GM08714 (cell line): ENCODE data around the gene ECHS1.

Experiments
- H3K4me3 ChIP-seq: fragments of 200-500 bp; sonication (Bioruptor generic); 2 replicates; pipeline ENCODE4 v1.5.1; 2014; ENCODE audit warnings: mild to moderate bottlenecking, low read length, inconsistent platforms
- ZNF274 ChIP-seq: IDR thresholded peaks from 2 replicates; pipeline ENCODE4 v1.6.1; 2012; ENCODE audit warnings: mild to moderate bottlenecking, low read depth, low read length

Gene ECHS1

DNA sequence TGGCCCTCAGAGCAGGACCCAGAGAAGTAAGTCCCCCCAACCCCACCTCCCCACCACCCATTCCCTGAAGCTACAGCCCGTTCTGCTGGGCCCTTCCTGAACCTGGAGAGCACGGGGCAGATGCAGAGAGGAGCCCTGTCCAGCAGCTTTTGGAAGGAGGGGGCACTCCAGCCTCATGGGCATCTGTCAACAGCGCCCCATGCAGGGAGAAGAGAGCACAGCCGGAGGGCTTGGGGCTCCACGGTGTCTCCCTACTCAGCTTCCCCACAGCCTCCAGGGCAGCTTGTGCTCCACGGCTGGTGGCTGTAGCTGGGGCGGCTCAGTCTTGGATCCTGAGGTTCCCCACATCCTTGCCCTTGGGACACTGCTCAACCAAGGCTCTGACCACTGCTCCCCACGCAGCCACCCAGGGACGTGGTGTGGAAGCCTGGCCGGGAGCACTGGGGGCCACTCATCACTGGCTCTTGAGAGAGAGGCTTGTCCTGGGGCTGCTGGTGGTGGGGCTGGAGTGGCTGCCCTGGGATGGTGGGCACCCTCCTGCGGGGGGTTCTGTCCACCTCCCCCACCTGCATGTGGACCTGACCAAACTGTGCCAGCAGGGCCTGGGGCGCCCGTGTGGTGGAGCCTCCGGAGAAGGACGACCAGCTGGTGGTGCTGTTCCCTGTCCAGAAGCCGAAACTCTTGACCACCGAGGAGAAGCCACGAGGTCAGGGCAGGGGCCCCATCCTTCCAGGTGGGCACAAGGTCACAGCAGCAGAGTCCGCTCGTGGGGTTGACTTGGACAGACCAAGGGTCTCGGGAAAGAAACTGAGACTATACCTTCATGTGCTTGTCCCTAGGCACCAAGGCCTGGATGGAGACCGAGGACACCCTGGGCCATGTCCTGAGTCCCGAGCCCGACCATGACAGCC lies 21.5 kb downstream of the ECHS1 start:
- TF ChIP-seq ZNF274: no peak
- H3K4me3 ChIP-seq: no peak overlapping the region

DNA sequence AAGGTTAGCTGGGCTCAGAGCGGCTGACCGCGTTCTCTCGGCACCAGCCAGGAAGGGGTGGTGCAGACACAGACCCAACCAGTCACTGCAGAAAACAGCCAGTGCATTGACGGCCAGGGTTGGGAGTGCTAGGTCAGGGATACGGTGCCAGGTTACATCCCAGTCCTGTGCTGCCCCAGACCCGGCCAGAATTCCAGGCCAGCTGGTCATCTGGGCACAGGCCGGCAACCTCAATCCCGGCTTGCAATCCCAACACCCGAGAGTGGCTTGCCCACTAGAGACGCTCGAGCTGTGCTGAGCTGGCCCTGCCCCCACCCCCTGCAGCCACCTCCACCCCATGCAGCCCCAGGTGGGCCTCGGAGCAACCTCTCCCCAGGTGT lies 22.2 kb downstream of the ECHS1 start:
- TF ChIP-seq ZNF274: no peak
- no peak overlapping the region for H3K4me3 ChIP-seq

DNA sequence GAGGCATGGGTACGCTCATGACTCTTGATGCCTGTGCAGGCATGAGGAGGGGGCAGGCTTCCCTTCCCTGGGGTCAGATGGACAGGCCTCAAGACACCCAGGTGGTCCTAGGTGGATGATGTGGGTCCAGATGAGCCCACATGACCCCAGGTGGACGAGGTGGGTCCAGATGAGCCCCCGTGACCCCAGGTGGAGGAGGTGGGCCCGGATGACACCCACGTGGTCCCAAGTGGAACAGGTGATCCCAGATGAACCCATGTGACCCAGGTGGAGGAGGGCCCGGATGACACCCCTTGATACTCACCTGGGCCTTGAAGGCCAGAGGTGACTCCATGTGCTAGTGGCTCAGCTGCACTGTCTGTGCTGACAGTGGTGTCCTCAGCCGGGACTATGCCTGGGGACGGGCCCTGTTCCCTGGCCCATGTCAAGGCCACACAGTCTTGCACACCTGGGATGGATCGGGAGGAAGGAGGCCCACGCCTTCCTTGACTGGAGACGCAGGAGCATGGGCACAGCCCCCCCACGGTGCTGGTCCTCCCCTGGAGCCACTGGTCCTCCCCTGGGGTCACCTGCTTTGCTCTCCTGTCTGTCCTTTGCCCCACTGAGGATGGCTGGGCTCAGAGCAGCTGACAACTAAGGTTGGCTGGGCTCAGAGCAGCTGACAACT lies 22.7 kb downstream of the ECHS1 start:
- H3K4me3 ChIP-seq: no peak overlapping the region
- TF ChIP-seq ZNF274: no peak

DNA sequence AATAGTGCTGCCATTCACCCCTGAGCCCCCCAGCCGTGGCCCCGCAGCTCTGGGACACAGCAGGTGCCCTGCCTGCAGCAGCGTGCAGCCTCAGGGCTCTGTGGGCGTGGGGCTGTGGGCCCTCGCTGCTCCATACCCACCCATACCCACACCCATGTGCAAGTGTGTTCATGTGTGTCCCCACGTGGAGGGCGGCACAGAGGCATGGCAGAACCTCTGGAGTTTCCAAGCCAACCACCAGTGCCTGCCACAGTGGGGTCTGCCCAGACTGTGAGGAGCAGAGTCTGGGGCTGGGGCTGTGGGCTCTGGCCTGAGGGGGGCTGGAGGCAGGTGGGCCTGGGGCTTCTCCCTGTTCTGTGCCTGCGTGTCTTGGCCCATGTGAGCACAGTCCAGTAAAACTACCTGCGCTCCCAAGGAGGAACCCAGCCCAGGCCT lies 23.6 kb downstream of the ECHS1 start:
- no peak for TF ChIP-seq ZNF274
- no peak overlapping the region for H3K4me3 ChIP-seq

DNA sequence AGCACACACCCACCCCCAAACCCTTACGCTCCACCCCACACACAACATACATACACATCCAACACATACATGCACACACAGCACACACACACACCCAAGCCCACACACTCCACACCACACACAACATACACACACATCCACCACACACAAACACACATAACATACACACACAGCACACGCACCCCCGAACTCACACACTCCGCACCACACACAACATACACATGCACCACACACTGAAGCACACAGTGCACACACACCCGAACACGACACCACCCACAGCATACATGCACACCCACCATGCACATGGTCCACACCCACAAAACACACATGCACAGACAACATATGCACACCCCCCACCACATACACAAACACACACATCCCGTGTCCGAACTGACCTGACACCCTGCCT lies 24.0 kb downstream of the ECHS1 start:
- no peak overlapping the region for H3K4me3 ChIP-seq
- no peak for TF ChIP-seq ZNF274

DNA sequence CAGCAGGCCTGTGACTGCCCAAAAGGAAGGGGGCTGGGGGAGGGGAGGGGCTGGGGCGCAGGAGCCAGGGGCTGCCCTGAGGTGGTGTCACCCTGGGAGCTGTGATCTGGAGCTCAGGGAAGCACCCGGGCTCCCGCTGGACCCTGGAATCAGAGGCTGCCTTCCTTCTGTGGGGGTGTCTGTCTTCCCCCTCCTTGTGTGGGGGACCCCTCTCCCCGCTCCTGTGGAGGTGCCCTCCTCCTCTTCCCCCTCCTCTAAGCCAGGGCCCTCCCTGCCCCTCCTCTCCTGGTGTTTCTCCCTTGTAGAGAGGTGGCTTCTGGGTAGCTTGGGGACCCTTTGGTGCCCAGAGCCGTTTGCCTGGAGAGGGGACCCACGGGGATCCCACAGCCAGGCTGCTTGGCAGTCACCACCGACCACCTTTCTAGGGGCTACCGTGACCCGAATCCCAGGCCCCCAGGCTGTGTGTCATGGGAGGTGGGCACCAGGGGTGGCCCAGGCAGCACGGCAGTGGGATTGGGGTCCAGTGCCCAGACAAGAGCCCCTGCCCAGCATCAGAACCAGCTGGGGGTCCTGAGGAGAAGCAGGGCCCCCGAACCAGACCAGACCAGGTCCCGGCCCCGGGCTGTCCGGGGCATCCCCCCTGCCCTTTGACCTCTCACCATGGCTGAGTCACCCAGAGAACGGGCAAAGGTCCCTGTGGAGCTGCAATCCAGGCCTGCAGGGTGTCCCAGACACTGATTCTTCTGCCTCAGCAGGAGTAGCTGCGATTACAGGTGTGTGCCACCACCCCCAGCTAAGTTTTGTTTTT lies 25.2 kb downstream of the ECHS1 start:
- TF ChIP-seq ZNF274: no peak
- H3K4me3 ChIP-seq: no peak overlapping the region

DNA sequence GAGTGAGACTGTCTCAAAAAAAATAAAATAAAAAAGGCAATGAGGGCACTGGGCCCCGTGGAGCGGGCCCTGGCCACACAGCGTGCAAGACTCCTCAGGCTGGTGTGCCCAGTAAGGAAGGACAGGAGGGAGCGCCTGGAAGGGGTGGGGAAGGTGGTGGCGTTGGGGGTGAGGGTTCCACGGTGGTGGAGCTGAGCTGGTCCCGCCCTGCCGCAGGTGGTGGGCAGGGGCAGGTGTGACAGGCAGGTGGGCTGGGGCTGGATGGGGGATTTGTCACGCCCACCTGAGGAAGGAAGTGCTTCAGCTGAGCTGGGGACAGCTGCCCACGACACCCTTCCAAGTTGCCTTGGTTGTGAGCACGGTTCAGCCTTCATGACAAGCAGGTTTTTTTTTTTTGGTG lies 26.7 kb downstream of the ECHS1 start:
- H3K4me3 ChIP-seq: no peak overlapping the region
- no peak for TF ChIP-seq ZNF274

DNA sequence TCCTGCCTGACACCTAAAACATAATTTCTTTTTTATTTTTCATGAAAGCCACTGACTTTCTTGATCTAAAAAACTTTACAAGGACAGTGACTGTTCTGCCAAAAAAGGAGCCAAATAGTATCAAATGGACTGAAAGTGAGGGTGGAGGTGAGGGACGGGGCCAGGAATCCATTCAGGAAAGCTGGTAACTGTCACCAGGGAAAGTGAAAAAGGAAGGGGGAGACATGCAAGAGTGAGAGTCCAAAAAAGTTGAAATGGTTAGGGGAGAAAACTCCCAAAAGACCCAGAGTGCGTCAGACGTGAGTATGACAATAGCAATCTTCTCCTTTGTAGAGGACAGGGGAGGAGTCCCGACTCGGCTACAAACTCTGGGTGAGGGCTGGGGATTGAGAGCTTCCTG lies 28.9 kb downstream of the ECHS1 start:
- H3K4me3 ChIP-seq: no peak overlapping the region
- TF ChIP-seq ZNF274: no peak

DNA sequence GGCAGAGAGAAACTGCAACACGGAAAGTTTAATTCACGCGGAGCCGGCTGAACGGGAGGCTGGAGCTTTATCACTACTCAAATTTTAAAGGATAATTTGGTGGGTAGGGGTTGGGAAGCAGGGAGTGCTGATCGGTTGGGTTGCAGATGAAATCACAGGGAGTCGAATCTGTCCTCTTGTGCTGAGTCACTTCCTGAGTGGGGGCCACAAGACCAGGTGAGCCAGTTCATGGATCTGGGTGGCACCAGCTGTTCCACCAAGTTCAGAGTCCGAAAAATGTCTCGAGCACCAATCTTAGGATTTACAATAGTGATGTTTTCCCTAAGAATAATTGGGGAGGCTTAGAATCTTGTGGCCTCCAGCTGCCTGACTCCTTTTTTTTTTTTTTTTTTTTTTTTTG lies 29.6 kb downstream of the ECHS1 start:
- TF ChIP-seq ZNF274: no peak
- no peak overlapping the region for H3K4me3 ChIP-seq

DNA sequence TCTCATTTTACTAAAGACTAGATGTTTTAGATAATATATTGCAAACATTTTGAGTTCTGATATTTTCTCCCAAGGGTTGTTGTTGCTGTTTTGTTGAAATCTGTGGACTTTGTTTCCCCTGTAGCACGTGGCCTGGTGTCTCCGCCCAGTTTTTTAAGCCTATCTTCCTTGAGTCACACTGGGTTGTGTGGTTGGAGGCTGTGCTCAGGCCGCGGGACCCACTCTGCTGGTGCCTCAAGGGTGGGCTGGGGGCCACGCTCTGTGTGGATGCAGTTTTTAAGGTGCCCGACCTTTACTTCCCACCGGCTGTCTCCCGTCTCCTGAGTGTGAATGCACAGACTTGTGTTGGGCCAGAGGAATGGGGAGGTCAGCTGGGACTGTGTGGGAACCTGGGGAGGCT lies 30.2 kb downstream of the ECHS1 start:
- no peak overlapping the region for H3K4me3 ChIP-seq
- TF ChIP-seq ZNF274: no peak

DNA sequence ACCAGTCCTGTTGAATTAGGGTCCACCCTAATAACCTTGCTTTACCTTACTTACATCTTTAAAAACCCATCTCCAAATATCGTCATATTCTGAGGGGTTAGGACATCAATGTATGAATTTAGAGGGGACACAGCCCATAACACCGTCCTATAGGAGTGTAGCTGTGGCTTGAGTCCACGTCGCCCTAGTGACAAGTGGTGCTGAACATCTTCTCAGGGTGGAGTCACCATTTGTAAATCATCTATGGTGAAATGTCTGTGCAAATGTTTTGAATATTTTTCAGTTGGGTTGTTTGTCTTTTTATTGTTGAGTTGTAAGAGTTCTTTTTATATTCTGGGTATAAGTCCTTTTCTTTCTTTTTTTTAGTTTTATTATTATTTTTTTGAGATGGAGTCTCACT lies 31.2 kb downstream of the ECHS1 start:
- TF ChIP-seq ZNF274: no peak
- H3K4me3 ChIP-seq: no peak overlapping the region

DNA sequence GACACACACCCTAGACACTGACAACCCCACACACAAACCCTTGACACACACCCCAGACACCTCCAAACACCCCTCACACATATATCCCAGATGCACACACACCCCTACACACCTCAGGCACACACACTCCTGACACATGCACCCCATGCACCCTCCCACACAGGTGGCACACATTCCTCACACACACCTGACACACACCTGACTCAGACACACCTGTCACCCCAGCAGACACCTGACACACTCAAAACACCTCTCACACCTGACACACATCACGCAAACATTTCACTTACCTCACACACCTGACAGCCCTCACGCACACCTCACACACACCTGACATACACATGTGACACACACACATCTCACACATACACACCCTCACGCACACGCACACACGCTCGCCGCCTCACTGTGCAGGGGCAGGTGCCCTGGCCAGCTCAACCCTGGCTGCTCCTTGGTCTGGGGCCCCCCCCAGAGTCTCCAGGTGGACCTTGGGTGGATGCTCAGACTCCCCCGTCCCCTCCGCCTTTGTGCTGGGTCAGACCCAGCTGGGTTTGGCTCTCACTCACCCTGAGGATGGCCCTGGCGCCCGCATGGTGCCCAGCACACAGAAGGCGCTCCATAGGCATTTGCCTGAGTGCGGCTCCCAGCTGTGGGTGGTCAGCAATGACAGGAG lies 33.3 kb downstream of the ECHS1 start:
- TF ChIP-seq ZNF274: no peak
- no peak overlapping the region for H3K4me3 ChIP-seq

DNA sequence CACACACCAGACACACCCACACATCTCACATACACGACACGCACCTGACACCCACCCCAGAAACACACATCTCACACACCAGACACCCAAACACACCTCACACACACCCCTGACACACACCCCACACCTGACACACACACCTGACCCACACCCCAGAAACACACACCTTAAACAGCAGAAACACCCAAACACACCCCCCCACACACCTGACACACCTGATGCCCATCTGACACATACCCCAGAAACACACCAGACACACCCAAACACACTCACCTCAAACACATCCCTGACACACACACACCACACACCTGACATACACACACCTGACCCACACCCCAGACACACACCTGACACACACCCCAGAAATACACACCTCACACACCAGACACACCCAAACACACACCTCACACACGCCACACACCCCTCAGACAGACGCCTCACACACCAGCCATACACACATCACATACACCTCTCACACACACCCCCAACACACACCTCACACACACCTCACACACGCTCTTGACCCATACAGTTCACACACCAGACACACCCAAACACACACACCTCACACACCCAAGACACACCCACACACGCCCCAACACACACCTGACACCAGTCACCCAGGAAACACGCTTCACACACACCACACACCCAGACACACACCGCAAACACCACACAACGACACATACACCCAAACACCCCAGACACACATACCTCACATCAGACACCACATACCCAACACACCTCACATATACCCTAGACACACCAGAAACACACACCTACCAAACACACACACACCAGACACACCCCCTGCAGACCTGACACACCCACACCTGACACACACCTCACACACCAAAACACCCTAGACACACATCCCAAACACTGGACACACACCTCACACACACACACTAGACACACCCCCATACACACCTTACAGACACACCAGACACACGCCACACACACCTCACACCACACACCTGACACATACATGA lies 34.8 kb downstream of the ECHS1 start:
- no peak overlapping the region for H3K4me3 ChIP-seq
- TF ChIP-seq ZNF274: no peak
